ACC112 (cell line): ENCODE measurements around the gene RASSF5.

Experiments used
- H2AFZ ChIP-seq: fragments of 200-600 bp; sonication (generic); one replicate; pipeline ENCODE4 v1.6.0; 2017; ENCODE audit warnings: antibody characterized with exemption, low read length; ENCODE audit not compliant: unreplicated experiment
- H3K27ac ChIP-seq: fragments of 200-600 bp; sonication (generic); 2 replicates; pipeline ENCODE4 v1.5.1; 2014; ENCODE audit warnings: low read depth, mild to moderate bottlenecking, antibody characterized with exemption, low read length, moderate library complexity
- H3K27me3 ChIP-seq: fragments of 200-600 bp; sonication (generic); 2 replicates; pipeline ENCODE4 v1.6.1; 2014; ENCODE audit warnings: mild to moderate bottlenecking, antibody characterized with exemption, low read length, moderate library complexity, mixed read lengths; ENCODE audit not compliant: insufficient read depth
- H3K36me3 ChIP-seq: fragments of 200-600 bp; sonication (generic); 2 replicates; pipeline ENCODE4 v1.6.1; 2016; ENCODE audit warnings: mild to moderate bottlenecking, antibody characterized with exemption, low read length, moderate library complexity, mixed read lengths; ENCODE audit not compliant: insufficient read depth
- H3K4me1 ChIP-seq: fragments of 200-600 bp; sonication (generic); one replicate; pipeline ENCODE4 v1.6.1; 2016; ENCODE audit warnings: low read length, mixed read lengths; ENCODE audit not compliant: insufficient read depth, unreplicated experiment, control insufficient read depth
- H3K4me3 ChIP-seq: fragments of 200-600 bp; sonication (generic); 2 replicates; pipeline ENCODE4 v1.5.1; 2014; ENCODE audit warnings: mild to moderate bottlenecking, low read depth, low read length
- H3K79me2 ChIP-seq: fragments of 200-600 bp; sonication (generic); one replicate; pipeline ENCODE4 v1.6.0; 2016; ENCODE audit warnings: low read length; ENCODE audit not compliant: control insufficient read depth, unreplicated experiment, insufficient read depth

The RASSF5 gene

DNA sequence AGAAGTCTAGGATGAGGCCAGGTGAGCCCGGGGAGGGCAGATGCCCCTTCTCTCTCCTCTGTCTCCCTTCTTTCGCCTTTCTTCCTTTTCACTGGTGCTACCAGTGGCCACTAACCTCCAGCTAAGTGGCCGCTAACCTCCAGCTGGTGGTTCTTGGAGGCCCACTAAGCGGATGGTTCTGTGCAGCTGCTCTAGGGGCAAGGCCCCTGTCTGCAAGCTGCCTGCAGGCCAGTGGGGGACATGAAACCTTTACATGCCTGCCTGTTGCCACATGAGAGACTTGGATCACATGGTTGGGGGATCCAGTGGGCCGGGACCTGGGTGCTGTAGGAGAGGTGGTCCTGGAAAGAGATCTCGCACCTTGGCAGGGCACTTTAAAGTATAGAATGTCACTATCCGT lies 19.4 kb upstream of the RASSF5 start:
- Histone ChIP-seq H3K4me1 (no peaks in the 10 kb centered on the region), H3K27me3 (no peaks in the 10 kb centered on the region), H2AFZ (no peak overlapping the region), H3K36me3 (peaks cover 22% of the 10 kb centered on the region), H3K27ac (no peak overlapping the region), H3K79me2 (no peaks in the 10 kb centered on the region), H3K4me3 (no peak overlapping the region)

DNA sequence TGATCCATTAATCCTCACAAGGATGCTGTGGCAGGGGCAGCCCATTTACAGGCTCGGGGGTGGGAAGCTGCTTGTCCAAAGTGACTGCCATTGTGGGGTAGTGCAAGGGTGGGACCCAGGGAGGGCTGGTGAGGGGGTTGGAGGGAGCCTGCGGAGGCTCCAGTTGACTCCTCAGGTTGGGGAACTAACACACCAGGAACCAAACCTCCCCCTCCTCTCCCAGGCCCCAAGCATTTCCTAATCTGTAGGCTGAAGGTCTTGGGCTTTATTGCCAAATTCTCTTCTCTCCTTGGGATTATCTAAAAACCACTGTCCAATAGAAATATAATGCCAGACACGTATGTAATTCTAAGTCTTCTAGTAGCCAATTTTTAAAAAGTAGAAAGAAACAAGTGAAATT lies 18.9 kb upstream of the RASSF5 start:
- Histone ChIP-seq H3K27me3 (no peaks in the 10 kb centered on the region), H3K4me1 (no peaks in the 10 kb centered on the region), H3K79me2 (no peaks in the 10 kb centered on the region), H3K4me3 (no peak overlapping the region), H2AFZ (no peak overlapping the region), H3K36me3 (peaks cover 21% of the 10 kb centered on the region), H3K27ac (no peak overlapping the region)

DNA sequence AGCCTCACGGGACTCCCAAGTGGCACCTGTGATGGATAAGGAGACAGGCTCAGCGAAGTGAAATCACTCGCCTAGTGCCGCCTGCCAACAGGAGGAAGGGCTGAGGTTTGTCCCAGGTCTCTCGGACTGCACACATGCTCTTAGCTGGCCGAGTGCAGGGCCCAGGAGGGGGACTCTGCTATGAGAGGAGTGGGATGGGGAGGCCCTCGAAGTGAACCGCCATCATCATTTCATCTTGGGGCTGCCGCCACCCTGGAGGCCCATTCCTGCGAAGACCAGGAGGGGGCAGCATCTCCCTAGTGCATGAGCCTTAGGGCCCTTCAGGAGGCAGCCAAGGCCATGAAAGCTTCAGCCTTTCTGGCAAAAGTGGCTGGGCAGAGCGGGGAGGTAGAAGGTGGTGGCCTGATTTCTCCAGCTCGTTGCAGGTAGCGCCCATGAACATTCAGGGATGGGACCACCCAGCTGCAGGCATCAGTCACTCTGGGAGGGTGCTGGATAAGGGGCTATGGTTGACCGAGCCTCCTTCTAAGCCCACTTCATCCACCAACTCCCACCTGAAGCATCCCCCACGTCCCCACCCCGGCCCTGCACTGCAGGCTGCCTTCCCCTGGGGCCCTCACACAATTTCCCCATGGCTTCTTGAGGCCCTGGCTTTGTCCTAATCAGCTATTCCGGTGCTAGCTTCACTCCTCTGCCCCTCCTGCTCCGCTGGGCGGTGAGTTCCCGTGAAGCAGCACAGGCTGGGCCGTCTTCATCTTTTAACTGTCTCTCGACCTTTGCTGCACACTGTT lies 17.2 kb upstream of the RASSF5 start:
- no peak overlapping the region for H3K27ac ChIP-seq
- H3K4me1 ChIP-seq, result no peaks in the 10 kb centered on the region
- no peak overlapping the region for H2AFZ ChIP-seq
- H3K27me3 ChIP-seq, result no peaks in the 10 kb centered on the region
- H3K79me2 ChIP-seq, result no peaks in the 10 kb centered on the region
- H3K36me3 ChIP-seq, result peaks cover 19% of the 10 kb centered on the region
- H3K4me3 ChIP-seq, result no peak overlapping the region

DNA sequence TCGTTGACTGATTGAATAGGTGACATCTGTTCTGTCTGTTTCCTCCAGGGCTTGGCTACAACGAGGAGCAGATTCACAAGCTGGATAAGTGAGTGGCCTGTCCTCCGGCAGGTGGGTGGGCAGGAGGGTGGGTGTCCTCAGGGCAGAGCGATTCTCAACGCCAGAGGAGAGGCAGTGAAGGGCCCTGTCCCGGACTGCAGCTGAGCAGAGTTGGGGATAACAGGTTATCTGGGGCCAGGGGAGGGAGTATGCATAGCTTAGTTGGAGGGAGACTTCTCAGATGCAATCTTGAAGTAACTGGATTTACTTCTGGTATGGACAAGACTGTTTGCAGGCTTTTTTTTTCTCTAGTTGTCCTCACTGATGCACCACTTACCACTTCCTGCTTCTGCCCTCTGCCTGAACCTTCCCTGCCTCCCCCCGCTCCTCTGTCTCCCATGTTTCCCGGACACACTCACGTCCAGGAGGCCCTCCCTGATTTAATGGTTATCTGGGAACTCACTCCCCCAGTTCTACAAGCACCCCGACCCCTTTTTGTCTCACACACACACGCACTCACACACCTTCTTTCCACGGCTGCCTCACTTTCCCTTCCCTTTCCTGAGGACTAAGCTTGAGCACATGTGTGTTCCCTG lies 16.4 kb upstream of the RASSF5 start:
- Histone ChIP-seq H3K36me3 (peaks cover 19% of the 10 kb centered on the region), H3K79me2 (no peaks in the 10 kb centered on the region), H3K27ac (no peak overlapping the region), H3K27me3 (no peaks in the 10 kb centered on the region), H3K4me3 (no peak overlapping the region), H3K4me1 (peaks cover 7% of the 10 kb centered on the region), H2AFZ (no peak overlapping the region)

DNA sequence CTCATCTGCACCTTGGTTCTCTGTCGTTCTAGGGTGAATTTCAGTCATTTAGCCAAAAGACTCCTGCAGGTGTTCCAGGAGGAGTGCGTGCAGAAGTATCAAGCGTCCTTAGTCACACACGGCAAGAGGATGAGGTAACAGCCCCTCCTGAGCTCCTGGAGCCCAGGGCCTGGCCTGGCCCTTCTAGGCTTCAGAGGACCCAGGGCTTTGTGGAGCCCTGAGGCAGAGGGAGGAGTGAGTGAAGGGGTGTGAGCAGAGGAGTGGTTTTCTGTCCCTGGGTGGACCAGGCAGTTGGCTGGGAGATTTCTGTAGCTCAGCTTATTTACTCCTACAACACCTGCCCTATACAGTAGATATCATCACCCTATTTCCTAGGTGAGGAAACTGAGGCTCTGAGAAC lies 15.7 kb upstream of the RASSF5 start:
- Histone ChIP-seq H2AFZ (no peak overlapping the region), H3K4me3 (no peak overlapping the region), H3K4me1 (peaks cover 14% of the 10 kb centered on the region), H3K79me2 (no peaks in the 10 kb centered on the region), H3K36me3 (peaks cover 19% of the 10 kb centered on the region), H3K27ac (no peak overlapping the region), H3K27me3 (no peaks in the 10 kb centered on the region)

DNA sequence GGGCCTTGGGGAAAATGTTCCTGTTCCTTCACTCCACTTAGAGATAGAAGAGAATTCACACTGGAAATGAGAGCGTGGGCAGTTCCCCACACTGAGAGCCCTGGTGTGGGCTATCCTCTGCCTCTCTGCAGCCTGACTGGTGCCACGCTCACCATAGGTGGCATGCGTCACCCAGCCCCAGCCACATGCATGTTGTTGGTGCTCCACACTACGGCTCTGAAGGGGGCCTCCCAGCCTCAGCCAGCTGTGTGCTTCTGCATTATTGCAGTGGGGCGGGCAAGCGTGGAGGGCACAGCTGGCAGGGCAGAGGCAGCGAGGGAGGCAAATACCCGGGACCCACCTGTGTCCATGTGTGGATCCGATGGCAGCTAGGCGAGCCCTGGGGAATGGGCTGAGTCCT lies 14.7 kb upstream of the RASSF5 start:
- no peaks in the 10 kb centered on the region for H3K27me3 ChIP-seq
- no peak overlapping the region for H3K4me3 ChIP-seq
- no peak overlapping the region for H2AFZ ChIP-seq
- peaks cover 18% of the 10 kb centered on the region for H3K4me1 ChIP-seq
- no peaks in the 10 kb centered on the region for H3K79me2 ChIP-seq
- peaks cover 19% of the 10 kb centered on the region for H3K36me3 ChIP-seq
- no peak overlapping the region for H3K27ac ChIP-seq

DNA sequence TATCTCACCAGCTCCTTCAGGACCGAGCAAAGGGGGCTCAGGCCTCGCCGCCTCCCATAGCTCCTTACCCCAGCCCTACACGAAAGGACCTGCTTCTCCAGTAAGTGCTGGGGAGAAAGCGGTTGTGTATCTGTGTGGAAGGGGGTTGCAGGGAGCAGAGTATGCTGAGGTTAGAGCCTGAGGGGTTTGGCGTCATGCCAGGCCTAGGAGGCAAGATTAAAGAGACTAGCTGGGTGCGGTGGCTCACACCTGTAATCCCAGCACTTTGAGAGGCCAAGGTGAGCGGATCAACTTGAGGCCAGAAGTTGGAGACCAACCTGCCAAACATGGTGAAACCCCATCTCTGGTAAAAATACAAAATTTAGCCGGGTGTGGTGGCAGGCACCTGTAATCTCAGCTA lies 14.1 kb upstream of the RASSF5 start:
- Histone ChIP-seq H3K79me2 (no peaks in the 10 kb centered on the region), H3K4me3 (no peak overlapping the region), H2AFZ (no peak overlapping the region), H3K27me3 (no peaks in the 10 kb centered on the region), H3K4me1 (peaks cover 18% of the 10 kb centered on the region), H3K27ac (no peak overlapping the region), H3K36me3 (peaks cover 19% of the 10 kb centered on the region)

DNA sequence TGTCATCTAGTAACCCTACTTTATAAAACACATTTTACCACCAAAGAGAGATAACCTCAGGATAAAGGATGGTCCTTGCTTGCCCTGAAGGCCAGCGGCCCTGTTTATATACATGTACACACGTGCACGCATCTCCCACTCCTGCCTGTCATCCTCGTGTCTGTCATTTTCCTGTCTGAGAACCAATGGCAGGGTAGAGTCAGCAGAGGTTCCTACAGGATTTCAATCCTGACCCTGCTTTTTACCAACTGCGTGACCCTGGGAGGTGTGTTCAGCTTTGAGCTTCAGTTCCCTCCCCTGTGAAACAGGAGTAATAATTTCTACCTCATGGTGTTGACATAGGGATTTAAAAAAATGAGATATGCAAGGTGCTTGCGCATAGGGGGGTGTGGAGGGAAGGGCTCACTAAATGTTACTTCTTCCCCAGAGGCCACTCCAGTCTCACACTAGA lies 12.3 kb upstream of the RASSF5 start:
- Histone ChIP-seq H3K4me1 (peaks cover 18% of the 10 kb centered on the region), H3K36me3 (peaks cover 19% of the 10 kb centered on the region), H3K27ac (no peak overlapping the region), H3K4me3 (no peak overlapping the region), H3K27me3 (no peaks in the 10 kb centered on the region), H2AFZ (no peak overlapping the region), H3K79me2 (no peaks in the 10 kb centered on the region)

DNA sequence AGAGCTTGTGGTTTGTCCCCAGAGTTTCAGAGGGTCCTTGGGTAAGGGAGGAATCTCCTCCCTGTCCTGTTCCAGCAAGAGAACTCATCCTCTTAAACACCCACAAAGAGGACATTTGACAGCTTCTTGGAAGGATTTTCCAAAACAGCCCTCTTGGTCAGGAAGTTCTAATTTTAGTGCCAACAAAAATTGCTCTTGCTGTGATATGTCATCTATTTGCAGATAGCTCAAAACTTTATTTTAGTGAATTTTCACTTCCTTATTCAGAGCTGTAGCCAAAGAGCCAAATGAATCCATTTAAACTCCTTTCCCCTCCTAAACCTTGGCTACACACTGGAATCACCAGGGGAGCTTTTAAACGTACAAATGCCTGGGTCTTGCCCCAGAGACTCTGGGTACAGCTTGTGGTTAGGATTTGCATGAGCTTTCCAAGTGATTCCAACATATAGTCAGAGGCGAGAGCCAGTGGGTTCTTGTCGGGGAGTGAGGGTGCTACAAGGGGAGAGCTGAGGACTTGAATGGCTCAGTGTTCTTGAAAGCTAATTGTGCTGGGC lies 11.8 kb upstream of the RASSF5 start:
- no peaks in the 10 kb centered on the region for H3K27me3 ChIP-seq
- H3K36me3 ChIP-seq, result peaks cover 19% of the 10 kb centered on the region
- H3K79me2 ChIP-seq, result no peaks in the 10 kb centered on the region
- H3K27ac ChIP-seq, result no peak overlapping the region
- H2AFZ ChIP-seq, result no peak overlapping the region
- H3K4me3 ChIP-seq, result no peak overlapping the region
- peaks cover 18% of the 10 kb centered on the region for H3K4me1 ChIP-seq

DNA sequence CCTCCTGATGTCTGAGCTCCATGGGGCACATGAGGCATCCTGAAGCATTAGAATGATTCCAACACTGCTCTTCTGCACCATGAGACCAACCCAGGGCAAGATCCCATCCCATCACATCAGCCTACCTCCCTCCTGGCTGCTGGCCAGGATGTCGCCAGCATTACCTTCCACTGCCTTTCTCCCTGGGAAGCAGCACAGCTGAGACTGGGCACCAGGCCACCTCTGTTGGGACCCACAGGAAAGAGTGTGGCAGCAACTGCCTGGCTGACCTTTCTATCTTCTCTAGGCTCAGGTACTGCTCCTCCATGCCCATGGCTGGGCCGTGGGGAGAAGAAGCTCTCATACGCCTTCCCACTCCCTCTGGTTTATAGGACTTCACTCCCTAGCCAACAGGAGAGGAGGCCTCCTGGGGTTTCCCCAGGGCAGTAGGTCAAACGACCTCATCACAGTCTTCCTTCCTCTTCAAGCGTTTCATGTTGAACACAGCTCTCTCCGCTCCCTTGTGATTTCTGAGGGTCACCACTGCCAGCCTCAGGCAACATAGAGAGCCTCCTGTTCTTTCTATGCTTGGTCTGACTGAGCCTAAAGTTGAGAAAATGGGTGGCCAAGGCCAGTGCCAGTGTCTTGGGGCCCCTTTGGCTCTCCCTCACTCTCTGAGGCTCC lies 11.1 kb upstream of the RASSF5 start:
- peaks cover 19% of the 10 kb centered on the region for H3K36me3 ChIP-seq
- no peak overlapping the region for H3K27ac ChIP-seq
- no peaks in the 10 kb centered on the region for H3K79me2 ChIP-seq
- H3K27me3 ChIP-seq, result no peaks in the 10 kb centered on the region
- H3K4me1 ChIP-seq, result peaks cover 24% of the 10 kb centered on the region
- no peak overlapping the region for H3K4me3 ChIP-seq
- no peak overlapping the region for H2AFZ ChIP-seq
